GM08714 (cell line): ENCODE measurements around the gene ZPLD1.

Experiments used
- H3K4me3 ChIP-seq: fragments of 200-500 bp; sonication (Bioruptor generic); 2 replicates; pipeline ENCODE4 v1.5.1; 2014; ENCODE audit warnings: mild to moderate bottlenecking, low read length, inconsistent platforms
- ZNF274 ChIP-seq: IDR thresholded peaks from 2 replicates; pipeline ENCODE4 v1.6.1; 2012; ENCODE audit warnings: mild to moderate bottlenecking, low read depth, low read length

ZPLD1 gene

DNA sequence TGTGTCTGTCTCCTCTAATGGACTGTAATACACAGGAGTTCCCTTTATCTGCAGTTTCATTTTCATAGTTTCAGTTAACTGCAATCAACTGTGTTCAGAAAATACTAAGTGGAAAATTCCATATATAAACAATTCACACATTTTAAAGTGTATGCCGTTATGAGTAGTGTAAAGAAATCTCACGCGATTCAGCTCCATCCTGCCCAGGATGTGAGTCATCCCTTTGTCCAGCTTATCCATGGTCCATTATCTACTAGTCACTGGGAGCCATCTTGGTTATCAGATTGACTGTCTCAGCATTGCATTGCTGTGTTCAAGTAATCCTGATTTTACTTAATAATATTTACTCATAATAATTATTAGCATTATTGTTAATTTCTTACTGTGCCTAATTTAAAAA, 14.5 kb downstream of the ZPLD1 start:
- TF ChIP-seq ZNF274, result no peak
- H3K4me3 ChIP-seq, result no peak overlapping the region

GRCh38 chr3:102449930-102450329, 15.1 kb downstream of the ZPLD1 start:
- no peak for TF ChIP-seq ZNF274
- no peak overlapping the region for H3K4me3 ChIP-seq

DNA sequence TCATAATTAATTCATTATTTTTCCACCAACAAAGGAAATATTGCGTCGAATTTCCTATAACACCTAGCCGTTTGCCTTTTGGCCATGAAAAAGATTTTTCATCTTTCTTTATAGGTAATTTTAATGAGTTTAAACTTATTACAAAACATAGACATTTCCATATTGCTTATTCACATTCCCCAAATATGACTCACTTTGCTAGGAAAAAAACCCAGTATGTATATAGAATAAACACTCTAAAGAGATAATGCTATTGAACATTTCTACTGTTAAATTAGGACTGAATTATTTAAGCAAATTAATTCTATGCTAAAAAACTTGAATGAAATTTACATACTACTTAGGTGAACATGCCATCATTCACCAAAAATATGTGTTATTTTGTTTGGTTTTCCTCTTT, 16.2 kb downstream of the ZPLD1 start:
- no peak for TF ChIP-seq ZNF274

GRCh38 chr3:102451543-102451942, 16.7 kb downstream of the ZPLD1 start:
- H3K4me3 ChIP-seq, result no peak overlapping the region
- no peak for TF ChIP-seq ZNF274

More for the DNA sequence above, 16.2 kb downstream of the ZPLD1 start:
- H3K4me3 ChIP-seq, result no peak overlapping the region

DNA sequence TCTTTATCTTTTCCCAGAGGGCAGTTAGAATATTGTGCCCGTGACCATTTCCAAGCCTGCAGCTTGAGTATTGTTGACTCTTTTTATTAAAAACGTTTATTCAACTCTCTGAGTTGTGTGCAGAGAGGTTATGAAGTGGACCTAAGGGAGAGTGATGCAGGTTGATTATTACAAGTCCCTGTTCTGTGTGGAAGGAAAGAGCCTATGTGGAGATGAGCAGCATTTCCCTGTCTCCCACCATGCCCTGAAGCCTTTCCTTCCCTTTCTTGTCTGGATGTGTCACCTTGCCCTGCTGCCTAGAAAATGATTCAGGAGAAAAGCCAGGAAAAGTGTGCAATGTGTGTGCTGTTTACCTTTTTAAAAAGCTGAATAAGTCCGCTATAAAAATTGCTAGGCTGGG, 19.4 kb downstream of the ZPLD1 start:
- TF ChIP-seq ZNF274, result no peak
- no peak overlapping the region for H3K4me3 ChIP-seq

DNA sequence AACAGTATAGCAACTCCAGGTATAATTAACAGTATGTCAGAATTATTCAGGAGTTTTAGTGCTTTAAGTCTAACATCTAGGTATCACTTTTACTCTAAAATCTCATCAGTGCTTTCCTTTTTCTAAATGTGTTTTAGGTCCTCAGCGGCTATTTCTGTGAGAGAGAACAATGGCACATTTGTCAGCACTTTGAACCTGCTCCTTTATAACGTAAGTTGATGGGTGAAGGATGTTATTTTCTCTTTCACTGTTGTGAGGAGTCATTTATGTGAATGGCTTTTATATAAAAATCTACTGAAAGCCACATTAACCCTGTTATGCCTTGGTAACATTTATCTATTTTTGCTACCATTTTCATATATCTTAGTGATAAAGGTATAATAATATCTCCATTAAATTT, 22.8 kb downstream of the ZPLD1 start:
- no peak overlapping the region for H3K4me3 ChIP-seq

DNA sequence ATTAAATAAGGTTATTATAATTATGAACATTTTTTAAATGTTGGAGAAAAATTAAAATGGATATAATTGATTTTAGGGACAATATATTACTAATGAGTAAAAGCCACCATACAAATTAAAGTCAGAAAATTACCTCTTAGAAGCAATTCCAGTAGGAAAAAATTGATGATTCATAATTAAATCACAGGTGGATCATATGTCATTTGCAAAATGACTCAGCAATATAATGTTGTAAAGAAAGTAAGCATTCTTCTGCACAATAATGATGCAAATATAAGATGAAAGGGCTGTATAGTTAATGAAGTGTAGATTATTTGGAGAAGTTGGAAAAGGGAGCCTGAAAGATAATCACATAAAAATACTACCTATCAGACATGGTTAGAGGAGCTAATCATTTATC, 25.8 kb downstream of the ZPLD1 start:
- no peak overlapping the region for H3K4me3 ChIP-seq
- no peak for TF ChIP-seq ZNF274

More for the DNA sequence above, 22.8 kb downstream of the ZPLD1 start:
- TF ChIP-seq ZNF274, result no peak

- no peak for TF ChIP-seq ZNF274
- H3K4me3 ChIP-seq, result no peak overlapping the region
These were observed 29.4 kb downstream of the ZPLD1 start for GRCh38 chr3:102464261-102464660.

DNA sequence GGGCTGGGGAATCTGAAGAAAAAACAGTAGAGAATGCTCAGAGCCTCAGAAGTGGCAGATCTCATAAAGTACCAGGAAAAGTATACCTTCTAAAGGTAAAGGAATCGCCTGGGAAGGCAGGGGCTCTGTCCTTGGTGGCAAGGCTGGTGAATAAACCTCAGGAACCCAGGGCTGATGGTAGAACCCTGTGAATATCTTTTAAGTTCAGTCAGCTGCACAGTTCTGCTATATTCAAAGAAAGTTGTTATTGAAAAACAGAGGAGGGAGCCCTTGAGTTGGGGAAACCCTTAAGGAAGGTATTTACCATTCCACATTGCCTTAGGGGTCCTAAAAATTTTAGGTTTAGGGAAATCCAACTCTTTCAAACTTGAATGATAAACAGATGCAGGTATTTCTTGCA, 31.2 kb downstream of the ZPLD1 start:
- no peak overlapping the region for H3K4me3 ChIP-seq
- TF ChIP-seq ZNF274, result no peak

DNA sequence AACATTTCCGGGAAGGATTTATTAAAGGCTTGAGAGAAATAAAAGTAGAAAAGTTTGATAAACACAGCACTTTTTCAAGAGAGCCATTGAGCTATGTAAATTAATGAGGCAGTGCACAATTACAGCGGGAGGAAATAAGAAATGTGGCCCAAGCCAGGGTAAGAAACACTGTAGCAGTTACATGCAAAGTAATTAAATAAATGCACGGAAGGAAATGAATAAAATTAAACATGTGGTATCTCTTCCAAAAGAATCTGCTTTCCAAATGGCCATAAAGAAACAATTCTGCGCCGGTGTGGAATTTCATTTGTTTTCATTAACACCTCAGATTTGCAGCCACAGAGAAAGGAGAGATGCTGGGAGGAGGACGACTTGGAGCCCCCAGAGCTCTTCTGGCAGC, 35.3 kb downstream of the ZPLD1 start:
- no peak overlapping the region for H3K4me3 ChIP-seq
- no peak for TF ChIP-seq ZNF274

DNA sequence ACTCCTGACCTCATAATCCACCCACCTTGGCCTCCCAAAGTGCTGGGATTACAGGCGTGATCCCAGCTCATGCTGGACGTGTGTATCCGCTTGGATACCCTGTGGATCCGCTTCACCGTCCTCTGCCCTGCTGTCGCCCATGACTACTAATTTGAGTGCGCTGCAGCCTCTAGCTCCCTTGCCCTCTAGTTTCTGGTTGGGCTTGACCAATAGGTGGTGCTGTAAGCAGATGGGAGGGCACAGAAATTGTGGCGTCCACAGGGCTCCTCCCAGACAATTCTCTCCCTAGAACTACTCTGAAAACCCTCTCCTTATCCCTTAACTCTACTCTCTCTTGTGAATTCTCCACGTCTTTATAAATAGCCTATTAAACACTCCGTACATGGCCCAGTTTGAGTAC, 36.2 kb downstream of the ZPLD1 start:
- no peak overlapping the region for H3K4me3 ChIP-seq
- TF ChIP-seq ZNF274, result no peak

- no peak overlapping the region for H3K4me3 ChIP-seq
- TF ChIP-seq ZNF274, result no peak
These were observed 36.7 kb downstream of the ZPLD1 start for GRCh38 chr3:102471491-102471890.

GRCh38 chr3:102473648-102474047, 38.8 kb downstream of the ZPLD1 start:
- no peak overlapping the region for H3K4me3 ChIP-seq
- TF ChIP-seq ZNF274, result no peak

DNA sequence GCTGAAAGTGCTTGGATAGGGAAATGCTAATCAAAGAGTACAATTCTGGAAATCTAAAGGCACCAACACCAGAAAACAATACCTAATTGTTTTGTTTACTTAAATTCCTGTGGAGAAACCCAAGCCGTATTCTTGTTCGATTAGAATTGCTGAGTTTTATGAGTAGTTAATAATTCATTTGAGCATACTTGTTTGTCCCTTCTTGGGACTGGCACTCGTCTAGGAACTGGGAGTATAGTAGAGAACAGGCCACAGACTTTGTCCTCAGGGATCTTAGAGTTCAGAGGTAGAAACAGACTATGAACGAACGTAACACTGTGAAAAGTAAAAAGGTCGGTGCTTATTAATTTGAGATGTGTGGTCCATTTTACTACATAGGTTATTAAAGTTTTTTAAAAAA, 39.4 kb downstream of the ZPLD1 start:
- no peak for TF ChIP-seq ZNF274
- H3K4me3 ChIP-seq, result no peak overlapping the region

DNA sequence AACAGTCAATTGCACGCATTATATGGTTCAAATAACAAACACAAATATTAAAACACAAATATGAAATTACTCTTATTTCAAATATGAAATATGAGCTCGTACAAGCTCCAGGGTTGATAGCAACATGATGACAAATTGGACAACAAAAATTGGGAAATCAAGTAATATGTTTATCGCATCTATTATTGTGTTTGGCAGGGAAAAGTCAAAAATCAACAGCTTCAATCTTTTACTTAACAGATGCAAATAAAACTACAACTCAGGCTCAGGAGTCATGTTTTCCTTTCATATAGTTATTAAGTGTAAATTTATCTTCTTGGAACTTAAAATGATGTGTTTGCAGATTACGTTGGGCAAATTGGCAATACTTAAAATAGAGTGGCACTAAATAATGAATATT, 41.4 kb downstream of the ZPLD1 start:
- H3K4me3 ChIP-seq, result no peak overlapping the region
- no peak for TF ChIP-seq ZNF274

- TF ChIP-seq ZNF274, result no peak
These were observed 43.3 kb downstream of the ZPLD1 start for GRCh38 chr3:102478160-102478559.

DNA sequence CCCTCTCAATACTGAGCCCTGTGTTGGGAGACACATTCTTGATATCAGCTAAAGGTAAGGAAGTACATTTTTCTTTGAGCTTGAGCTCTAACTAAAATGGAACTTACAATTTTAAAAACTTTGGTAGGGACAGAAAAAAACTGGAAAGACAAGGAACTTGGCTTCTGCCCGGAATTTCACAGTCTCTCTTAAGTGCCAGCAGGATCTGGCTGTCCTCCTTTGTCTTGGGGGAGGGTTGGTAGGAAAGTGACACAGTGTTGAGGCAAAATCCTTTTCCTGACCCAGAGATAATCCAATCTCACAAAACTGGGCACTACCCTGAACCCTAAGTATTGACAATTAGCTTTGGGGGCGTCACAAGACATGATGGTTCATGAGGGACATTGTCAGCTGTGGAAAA, 45.3 kb downstream of the ZPLD1 start:
- TF ChIP-seq ZNF274, result no peak
- H3K4me3 ChIP-seq, result no peak overlapping the region

More at GRCh38 chr3:102478160-102478559, 43.3 kb downstream of the ZPLD1 start:
- no peak overlapping the region for H3K4me3 ChIP-seq

- no peak for TF ChIP-seq ZNF274
- no peak overlapping the region for H3K4me3 ChIP-seq
These were observed 46.2 kb downstream of the ZPLD1 start for GRCh38 chr3:102481050-102481449.
